ENCODE data around the gene RASSF10.

- TF ChIP-seq GATA2 (IDR thresholded peaks at IDR 0.05; ENCODE audit: low read depth, low read length) (no peak), GATA3 (IDR thresholded peaks at IDR 0.05; ENCODE audit: low read depth, low read length) (no peak)
Observed at GRCh38 chr11:12968826-12969225, 40.3 kb upstream of the RASSF10 start.
